Measurements from ENCODE around the gene GLE1.
"Not testable (repeated sequence)": the region's sequence is repeated elsewhere in the genome, so short reads cannot be mapped to it uniquely, and the experiment has no call there.

GLE1 gene

GRCh38 chr9:128580731-128581130, 76.2 kb downstream of the GLE1 start:
- no peaks in the 10 kb centered on the region for H3K27me3 ChIP-seq (ENCODE audit: insufficient read depth, poor library complexity, severe bottlenecking)
- no peak for DNase-seq (ENCODE audit: low read depth in 1 of 2, low spot score in 1 of 2)
- TF ChIP-seq CTCF (IDR thresholded peaks at IDR 0.05; ENCODE audit: insufficient read depth, low read length) (no peak), POLR2AphosphoS5 (IDR thresholded peaks at IDR 0.05; ENCODE audit: low read depth) (no peak)
- no peak overlapping the region for H3K27ac ChIP-seq (replicated peaks)
- H3K4me3 ChIP-seq (replicated peaks; ENCODE audit: insufficient read depth, low read length): no peak overlapping the region

GRCh38 chr9:128585155-128585554, 80.6 kb downstream of the GLE1 start:
- not testable (repeated sequence) for H3K27ac ChIP-seq (replicated peaks); DNase-seq (ENCODE audit: low read depth in 1 of 2, low spot score in 1 of 2); H3K27me3 ChIP-seq (ENCODE audit: insufficient read depth, poor library complexity, severe bottlenecking); H3K4me3 ChIP-seq (replicated peaks; ENCODE audit: insufficient read depth, low read length)

- H3K27me3 ChIP-seq (ENCODE audit: insufficient read depth, poor library complexity, severe bottlenecking); H3K27ac ChIP-seq (replicated peaks); DNase-seq (ENCODE audit: low read depth in 1 of 2, low spot score in 1 of 2); H3K4me3 ChIP-seq (replicated peaks; ENCODE audit: insufficient read depth, low read length): not testable (repeated sequence)
Measured at GRCh38 chr9:128586934-128587333, 82.4 kb downstream of the GLE1 start.

GRCh38 chr9:128587453-128587852, 82.9 kb downstream of the GLE1 start:
- no peak for TF ChIP-seq SPI1 (IDR thresholded peaks at IDR 0.05; ENCODE audit: borderline replicate concordance, low read depth)
- no peak for TF ChIP-seq REST (IDR thresholded peaks at IDR 0.05; ENCODE audit: insufficient replicate concordance, low read depth)
- no peak for TF ChIP-seq CTCF (IDR thresholded peaks at IDR 0.05; ENCODE audit: insufficient read depth, low read length)
- no peak for TF ChIP-seq GABPA (IDR thresholded peaks at IDR 0.05; ENCODE audit: low read depth)
- TF ChIP-seq POLR2AphosphoS5 (IDR thresholded peaks at IDR 0.05; ENCODE audit: low read depth): no peak

GRCh38 chr9:128588581-128589233, 84.2 kb downstream of the GLE1 start:
- TF ChIP-seq CTCF (IDR thresholded peaks at IDR 0.05; ENCODE audit: insufficient read depth, low read length): no peak
- no peak for TF ChIP-seq REST (IDR thresholded peaks at IDR 0.05; ENCODE audit: insufficient replicate concordance, low read depth)
- no peak for TF ChIP-seq GABPA (IDR thresholded peaks at IDR 0.05; ENCODE audit: low read depth)
- TF ChIP-seq POLR2AphosphoS5 (IDR thresholded peaks at IDR 0.05; ENCODE audit: low read depth): no peak
- TF ChIP-seq SPI1 (IDR thresholded peaks at IDR 0.05; ENCODE audit: borderline replicate concordance, low read depth): no peak
- no peaks in the 10 kb centered on the region for H3K27me3 ChIP-seq (ENCODE audit: insufficient read depth, poor library complexity, severe bottlenecking)
- H3K4me3 ChIP-seq (replicated peaks; ENCODE audit: insufficient read depth, low read length): no peak overlapping the region
- no peak overlapping the region for H3K27ac ChIP-seq (replicated peaks)
- DNase-seq (ENCODE audit: low read depth in 1 of 2, low spot score in 1 of 2): no peak

More at GRCh38 chr9:128587453-128587852, 82.9 kb downstream of the GLE1 start:
- no peaks in the 10 kb centered on the region for H3K27me3 ChIP-seq (ENCODE audit: insufficient read depth, poor library complexity, severe bottlenecking)
- no peak for DNase-seq (ENCODE audit: low read depth in 1 of 2, low spot score in 1 of 2)
- H3K27ac ChIP-seq (replicated peaks): no peak overlapping the region
- H3K4me3 ChIP-seq (replicated peaks; ENCODE audit: insufficient read depth, low read length): no peak overlapping the region

All from HL-60 (cell line).